HG03469 (cell line): ENCODE results near the gene IPO13.

ENCODE experiments used
- ATAC-seq: cut with Tn5 transposase; IDR thresholded peaks from one replicate; pipeline ENCODE4 v1.9.1; 2021; ENCODE audit warnings: mild to moderate bottlenecking, moderate library complexity, moderate number of reproducible peaks; ENCODE audit not compliant: unreplicated experiment

Gene IPO13

GRCh38 chr1:44002606-44003157 lies 55.9 kb downstream of the IPO13 start:
- ATAC-seq, result no peak

- no peak for ATAC-seq
Observed at GRCh38 chr1:44008259-44008658, 61.5 kb downstream of the IPO13 start.

DNA sequence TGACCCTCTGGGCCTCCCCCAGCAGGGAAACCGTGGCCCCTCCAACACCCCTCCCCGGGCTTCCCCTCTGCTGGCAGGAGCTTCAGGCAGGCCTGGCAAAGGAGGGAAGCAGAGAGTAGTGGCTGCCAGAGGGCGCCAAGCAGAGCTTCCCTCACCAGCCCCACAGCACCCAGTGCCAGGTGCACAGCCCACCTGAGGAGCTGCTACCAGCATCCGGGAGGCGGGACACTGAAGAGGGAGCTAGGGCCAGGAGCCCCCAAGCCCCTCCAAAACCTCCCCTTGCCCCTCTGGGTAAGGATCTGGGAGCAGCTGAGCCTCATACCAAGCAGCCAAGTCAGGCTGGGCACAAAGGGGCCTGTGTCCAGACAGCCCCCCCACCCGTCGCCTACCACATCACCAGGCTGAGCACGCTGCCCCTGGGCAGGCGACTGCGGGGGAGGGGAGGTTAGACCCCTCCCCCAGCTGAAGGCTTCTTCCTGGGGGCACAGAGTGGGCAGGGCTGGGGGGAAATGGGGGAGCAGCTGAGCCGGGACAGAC lies 64.3 kb downstream of the IPO13 start:
- ATAC-seq, result no peak

DNA sequence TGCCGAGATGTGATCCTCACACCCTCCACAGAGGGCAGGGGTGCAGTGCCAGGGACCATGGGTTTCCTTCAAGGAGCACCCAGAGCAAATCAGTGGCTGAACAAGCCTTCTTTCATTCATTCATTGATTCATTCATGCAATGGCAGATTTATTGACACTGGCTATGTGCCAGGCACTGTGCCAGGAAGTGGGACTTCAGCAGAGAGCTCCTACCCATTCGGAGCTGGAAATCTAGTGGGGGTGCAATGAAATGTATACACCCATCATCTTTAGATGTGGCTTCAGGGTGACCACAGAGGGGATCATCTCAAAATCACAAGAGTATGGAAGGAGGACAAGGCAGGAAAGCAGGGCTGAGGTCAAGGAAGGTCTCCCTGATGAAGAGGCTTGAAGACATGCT lies 65.7 kb downstream of the IPO13 start:
- ATAC-seq, result no peak

- no peak for ATAC-seq
Observed at GRCh38 chr1:44012941-44013609, 66.3 kb downstream of the IPO13 start.

- ATAC-seq, result no peak
Observed at GRCh38 chr1:44013949-44014348, 67.2 kb downstream of the IPO13 start.

DNA sequence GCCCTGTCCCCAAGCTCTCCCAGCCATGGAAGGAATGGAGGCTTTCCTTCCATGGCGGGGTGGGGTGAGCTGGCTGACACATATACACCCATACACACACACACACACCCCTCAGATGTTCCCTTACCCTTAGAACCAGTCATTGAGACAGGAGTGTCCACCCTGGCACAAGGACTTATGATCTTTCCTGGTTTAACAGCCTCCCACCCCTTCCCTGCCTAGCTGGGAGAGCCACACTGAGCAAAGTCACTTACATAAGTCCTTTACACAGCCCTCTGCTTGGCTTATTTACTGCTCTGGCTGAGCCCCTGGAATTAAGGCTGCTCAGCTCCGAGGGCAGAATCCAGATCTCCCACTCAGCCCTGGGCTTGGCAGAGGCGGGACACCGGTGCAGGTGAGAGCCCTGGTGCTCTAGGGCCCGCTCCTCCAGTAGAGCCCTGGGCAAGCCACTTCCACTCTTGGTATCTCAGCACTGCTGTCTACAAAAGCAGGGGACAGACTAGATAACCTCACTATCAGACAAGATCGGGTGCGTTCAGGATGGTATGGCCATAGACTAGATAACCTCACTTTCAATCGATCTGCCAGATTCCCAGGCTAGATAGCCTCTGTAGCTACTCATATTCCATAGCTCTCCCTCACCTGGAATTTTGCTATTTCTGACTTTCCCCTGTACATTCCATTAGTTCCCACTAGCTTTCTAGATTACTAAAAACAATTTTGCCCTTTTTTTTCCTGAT lies 67.8 kb downstream of the IPO13 start:
- ATAC-seq, result no peak

DNA sequence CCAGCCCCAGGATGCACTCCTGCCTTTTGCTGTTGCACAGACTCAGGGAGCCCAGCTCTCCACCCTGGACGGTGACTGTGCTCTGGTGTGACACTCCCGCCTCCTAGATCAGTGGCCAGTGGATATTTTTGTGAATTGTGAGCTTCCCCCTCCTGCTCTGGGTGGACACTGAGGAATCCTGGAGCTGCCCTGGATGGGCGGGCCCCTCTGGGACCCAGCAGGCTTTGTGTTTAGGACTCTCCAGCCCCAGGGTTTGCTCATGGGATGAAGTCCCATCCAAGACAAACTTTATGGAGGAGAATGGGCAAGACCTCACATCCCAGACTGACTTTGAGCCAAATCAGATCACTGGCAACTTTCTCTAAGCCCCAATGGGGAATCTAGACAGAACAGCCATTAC lies 68.5 kb downstream of the IPO13 start:
- no peak for ATAC-seq

- no peak for ATAC-seq
Observed at GRCh38 chr1:44016041-44016889, 69.5 kb downstream of the IPO13 start.

DNA sequence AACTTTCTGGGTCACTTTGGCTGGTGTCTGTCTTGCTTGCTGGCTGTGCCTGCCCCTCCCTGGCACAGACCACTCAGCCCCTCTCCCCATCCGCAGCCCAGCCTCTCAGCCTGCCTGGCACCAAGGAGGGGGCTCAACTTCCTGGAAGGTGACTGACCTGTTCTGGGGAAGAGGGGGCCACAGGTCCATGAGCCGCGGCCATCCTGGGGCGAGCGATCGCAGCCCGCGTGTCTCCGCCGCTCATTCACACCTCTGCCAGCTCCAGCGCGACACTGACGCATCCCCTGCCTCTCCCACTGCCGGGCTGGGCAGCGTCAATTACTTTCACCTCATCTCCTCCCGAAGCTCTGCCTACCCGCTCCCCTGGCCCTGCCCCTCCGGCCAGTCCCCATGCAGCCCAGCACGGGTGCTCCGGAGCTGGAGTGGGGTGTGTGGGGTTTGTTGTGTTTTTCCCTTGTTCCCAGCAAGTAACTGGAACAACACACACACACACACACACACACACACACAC lies 70.2 kb downstream of the IPO13 start:
- ATAC-seq, result no peak
